ENCODE data around the gene MYO1A. TPM values are rescaled to one million over a fixed set of nuclear protein-coding genes. Genes with fewer than 3 reads are reported as not detected.

MYO1A gene
- total RNA-seq, 1 donor from 2014 or later, result 1.4 TPM

DNA sequence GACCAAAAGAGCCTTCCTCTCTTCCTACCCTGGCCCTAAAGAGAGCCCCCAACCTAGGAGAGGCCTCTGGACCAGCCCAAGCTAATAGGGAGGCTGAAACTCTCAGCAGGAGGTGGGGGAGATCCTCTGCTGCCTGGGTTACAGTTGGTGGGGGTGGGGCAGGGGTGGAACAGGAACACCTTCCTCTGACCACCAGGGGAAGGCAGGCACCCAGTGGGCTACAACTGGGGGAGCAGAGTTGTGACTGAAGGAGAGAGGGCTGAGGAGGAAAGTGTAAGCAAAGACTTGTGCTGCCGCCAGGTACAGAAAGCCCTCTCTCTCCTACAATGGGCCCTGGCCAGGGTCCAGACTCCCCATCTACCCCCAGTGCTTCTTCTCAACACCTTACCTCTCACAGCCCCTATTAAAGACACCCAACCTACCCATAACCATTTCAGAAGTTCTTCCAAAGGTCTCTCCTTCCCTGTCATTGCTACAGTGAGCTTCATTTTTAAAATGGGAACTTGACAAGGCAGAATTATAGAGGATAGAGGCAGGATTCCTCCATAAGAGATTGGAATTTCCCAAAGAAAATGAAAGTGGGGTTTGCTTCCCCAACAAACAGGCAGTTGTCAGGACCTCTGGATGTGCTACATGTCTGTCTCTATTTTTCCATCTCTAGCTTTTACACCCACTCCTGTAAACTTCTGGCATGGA lies 1.4 kb downstream of the MYO1A start:
- Histone ChIP-seq H3K36me3 (no peaks in the 10 kb centered on the region), H3K4me3 (no peak overlapping the region), H3K27ac (no peak overlapping the region), H3K4me1 (peaks cover 3% of the 10 kb centered on the region), H3K9me3 (no peaks in the 10 kb centered on the region), H3K27me3 (no peaks in the 10 kb centered on the region)
- intact Hi-C loops (cut with DNase I), result no loop called here
- ATAC-seq (no peak), DNase-seq (no peak)
- TF ChIP-seq, protein P1, sequence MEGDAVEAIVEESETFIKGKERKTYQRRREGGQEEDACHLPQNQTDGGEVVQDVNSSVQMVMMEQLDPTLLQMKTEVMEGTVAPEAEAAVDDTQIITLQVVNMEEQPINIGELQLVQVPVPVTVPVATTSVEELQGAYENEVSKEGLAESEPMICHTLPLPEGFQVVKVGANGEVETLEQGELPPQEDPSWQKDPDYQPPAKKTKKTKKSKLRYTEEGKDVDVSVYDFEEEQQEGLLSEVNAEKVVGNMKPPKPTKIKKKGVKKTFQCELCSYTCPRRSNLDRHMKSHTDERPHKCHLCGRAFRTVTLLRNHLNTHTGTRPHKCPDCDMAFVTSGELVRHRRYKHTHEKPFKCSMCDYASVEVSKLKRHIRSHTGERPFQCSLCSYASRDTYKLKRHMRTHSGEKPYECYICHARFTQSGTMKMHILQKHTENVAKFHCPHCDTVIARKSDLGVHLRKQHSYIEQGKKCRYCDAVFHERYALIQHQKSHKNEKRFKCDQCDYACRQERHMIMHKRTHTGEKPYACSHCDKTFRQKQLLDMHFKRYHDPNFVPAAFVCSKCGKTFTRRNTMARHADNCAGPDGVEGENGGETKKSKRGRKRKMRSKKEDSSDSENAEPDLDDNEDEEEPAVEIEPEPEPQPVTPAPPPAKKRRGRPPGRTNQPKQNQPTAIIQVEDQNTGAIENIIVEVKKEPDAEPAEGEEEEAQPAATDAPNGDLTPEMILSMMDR (IDR thresholded peaks at IDR 0.05), result no peak

DNA sequence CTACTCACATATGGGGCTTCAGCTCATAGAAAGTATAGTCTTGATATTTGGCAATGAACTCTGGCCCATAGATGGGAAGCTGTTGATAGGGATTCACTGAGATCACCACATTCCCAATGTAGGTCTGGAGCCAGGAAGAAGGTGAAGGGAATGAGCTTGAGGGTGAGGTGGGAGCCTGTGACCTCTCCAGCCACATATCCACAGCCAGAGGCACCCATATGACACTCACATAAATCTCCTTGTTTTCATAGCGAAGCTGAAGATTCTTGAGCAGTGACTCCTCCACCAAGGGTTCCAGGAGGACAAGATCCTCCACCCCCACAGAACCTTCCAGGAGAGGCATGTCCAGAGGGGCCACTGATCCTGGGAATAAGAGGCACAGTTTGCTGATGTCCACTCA lies 1.9 kb downstream of the MYO1A start:
- Histone ChIP-seq H3K36me3 (no peaks in the 10 kb centered on the region), H3K4me1 (peaks cover 3% of the 10 kb centered on the region), H3K27ac (no peak overlapping the region), H3K27me3 (no peaks in the 10 kb centered on the region), H3K4me3 (no peak overlapping the region), H3K9me3 (no peaks in the 10 kb centered on the region)
- intact Hi-C loops (cut with DNase I), result no loop called here
- DNase-seq (no peak), ATAC-seq (no peak)
- TF ChIP-seq, protein P1 (IDR thresholded peaks at IDR 0.05), result no peak

DNA sequence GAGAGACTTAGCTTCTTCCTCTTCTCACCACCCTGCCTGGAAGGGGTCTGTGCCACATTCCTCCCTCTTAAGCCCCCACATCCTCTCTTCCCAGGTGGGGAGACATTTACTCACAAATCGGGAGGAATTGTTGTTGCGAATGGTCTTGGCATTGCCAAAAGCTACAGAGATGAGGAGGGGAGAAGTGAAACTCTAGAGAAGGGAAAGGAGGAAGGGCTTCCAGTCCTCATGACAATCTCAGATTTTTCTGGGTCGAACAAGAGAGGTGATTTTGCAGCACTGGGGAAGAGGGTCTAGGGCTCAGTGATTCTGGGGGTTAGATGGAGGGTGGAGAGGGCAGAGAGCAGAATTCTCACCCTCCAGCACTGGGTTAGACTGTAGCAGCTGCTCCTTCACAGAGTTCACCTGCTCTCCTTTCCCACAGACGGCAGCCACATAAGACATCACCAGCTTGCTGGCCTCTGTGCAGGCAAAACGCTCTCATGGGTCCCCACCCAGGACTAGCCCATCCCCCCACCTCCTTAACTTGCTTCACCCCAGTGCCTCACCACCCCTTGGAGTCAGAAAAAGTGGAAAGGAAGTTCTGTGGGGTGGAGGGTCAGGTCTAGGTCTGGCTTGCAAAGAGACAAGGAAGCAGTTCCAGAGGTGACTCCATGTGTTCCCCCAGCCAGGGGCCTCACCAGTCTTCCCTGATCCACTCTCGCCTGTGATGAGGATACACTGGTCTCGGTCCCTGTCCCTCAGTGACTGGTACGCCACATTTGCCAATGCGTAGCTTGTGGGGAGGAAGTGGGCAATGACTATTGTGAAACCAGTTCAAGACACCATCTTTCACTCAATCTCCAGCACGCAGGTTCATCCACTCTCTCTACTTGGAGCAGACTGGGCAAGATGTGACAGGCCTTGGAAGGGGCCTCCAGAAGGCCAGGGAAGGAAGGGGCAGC lies 2.7 kb downstream of the MYO1A start:
- peak overlapping the region; percentile 36 for H3K27ac ChIP-seq
- TF ChIP-seq, protein P1 (IDR thresholded peaks at IDR 0.05), result no peak
- no peaks in the 10 kb centered on the region for H3K27me3 ChIP-seq
- ATAC-seq, result peak; percentile 56
- no peak for DNase-seq
- H3K4me3 ChIP-seq, result no peak overlapping the region
- H3K4me1 ChIP-seq, result peaks cover 3% of the 10 kb centered on the region
- intact Hi-C loops (cut with DNase I), result no loop called here
- no peaks in the 10 kb centered on the region for H3K36me3 ChIP-seq
- H3K9me3 ChIP-seq, result no peaks in the 10 kb centered on the region

DNA sequence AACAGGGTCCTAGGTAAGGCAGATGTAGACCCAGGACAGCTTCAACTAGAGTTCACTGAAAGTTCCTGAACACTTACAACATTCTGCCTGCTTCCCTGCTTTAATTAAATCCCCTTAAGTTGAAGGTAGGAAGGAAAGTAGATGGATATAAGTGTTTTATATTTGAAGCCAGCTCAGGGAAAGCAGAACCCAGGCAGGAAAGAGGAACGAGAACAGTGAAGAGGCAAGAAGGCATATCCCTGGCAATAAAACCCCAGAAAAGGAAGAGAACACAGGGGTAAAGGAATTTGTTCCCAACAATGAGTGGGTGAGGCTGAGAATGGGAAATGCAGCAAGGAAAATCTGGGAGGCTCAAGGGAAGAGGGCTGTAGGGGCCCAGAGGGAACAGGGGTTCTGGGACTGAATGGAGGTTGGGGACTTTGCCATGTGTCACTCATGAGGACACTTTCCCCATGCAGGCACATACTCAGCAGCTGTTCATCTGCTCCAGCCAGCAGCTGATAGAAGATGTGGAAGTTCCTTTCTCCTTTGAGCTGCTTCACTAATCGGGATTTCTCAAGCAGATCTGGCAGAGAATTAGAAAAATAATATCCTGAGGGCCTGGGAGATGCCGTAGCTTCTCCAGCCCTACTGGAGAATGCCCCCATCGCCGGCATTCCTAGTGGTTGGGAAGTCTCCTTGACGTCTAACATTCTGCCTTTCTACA lies 3.7 kb downstream of the MYO1A start:
- TF ChIP-seq, protein P1 (IDR thresholded peaks at IDR 0.05), result no peak
- ATAC-seq, result peak; percentile 30

DNA sequence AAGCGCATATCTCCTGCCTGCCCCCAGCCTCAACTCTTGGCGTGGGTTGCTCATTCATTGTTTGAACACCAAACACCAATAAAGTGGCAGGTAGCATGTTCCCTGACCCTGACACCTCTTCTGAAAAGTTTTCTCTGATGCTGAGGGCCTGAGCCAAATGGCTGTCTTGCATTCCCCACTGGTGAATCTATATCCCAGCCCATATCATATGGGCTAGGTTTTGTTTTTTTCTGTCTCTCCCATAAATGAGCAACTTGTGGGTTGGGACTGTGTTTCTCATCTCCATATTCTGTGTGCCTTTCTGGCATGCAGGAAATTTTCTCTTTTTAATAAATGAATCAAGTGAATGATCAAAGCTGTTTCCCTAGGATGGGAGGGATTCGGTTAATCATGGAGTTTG lies 5.0 kb downstream of the MYO1A start:
- H3K27ac ChIP-seq, result no peak overlapping the region
- H3K4me1 ChIP-seq, result peaks cover 3% of the 10 kb centered on the region
- H3K9me3 ChIP-seq, result no peaks in the 10 kb centered on the region
- no peak for DNase-seq
- H3K4me3 ChIP-seq, result no peak overlapping the region
- intact Hi-C loops (cut with DNase I), result no loop called here
- TF ChIP-seq, protein P1 (IDR thresholded peaks at IDR 0.05), result no peak
- no peak for ATAC-seq
- H3K36me3 ChIP-seq, result no peaks in the 10 kb centered on the region
- H3K27me3 ChIP-seq, result no peaks in the 10 kb centered on the region

More for the DNA sequence above, 3.7 kb downstream of the MYO1A start:
- Histone ChIP-seq H3K4me1 (peaks cover 3% of the 10 kb centered on the region), H3K36me3 (no peaks in the 10 kb centered on the region), H3K27ac (no peak overlapping the region), H3K4me3 (no peak overlapping the region), H3K27me3 (no peaks in the 10 kb centered on the region), H3K9me3 (no peaks in the 10 kb centered on the region)
- intact Hi-C loops (cut with DNase I), result no loop called here
- no peak for DNase-seq

All from upper lobe of right lung (tissue), 1 donor.